Body of pancreas (tissue), 4 donors: Measurements from ENCODE around the gene SLC6A17. TPM values are rescaled to one million over a fixed set of nuclear protein-coding genes. Genes with fewer than 3 reads are reported as not detected.

Experiments
- ATAC-seq: fragments of 150-250 bp; one replicate; pipeline ENCODE4 v1.9.1; 2016
- DNase-seq, 4 donors: peaks; one replicate each; pipeline ENCODE4 v3.0.0-alpha.2; 2019
- H3K27ac ChIP-seq, 4 donors: fragments of 200-600 bp; sonication (generic); 1 replicate in 3 of 4; 2 replicates in 1 of 4; pipeline versions ENCODE4 v1.5.1 to v1.6.1; 2016 to 2019; ENCODE audit warnings: mild to moderate bottlenecking in 1 of 4, mixed read lengths in 1 of 4, moderate library complexity in 1 of 4
- H3K27me3 ChIP-seq, 2 donors: fragments of 200-600 bp; sonication (generic); one replicate each; pipeline ENCODE4 v1.6.0; 2016; ENCODE audit warnings: mild to moderate bottlenecking in 1 of 2
- H3K36me3 ChIP-seq, 2 donors: fragments of 200-600 bp; sonication (generic); replicated peaks in 1 of 2; 2 replicates each; pipeline ENCODE4 v1.5.1; 2016; ENCODE audit warnings: low read depth in 2 of 2; ENCODE audit not compliant: insufficient read depth in 1 of 2
- H3K4me1 ChIP-seq: fragments of 200-600 bp; sonication (generic); one replicate; pipeline ENCODE4 v1.6.0; 2016
- H3K4me3 ChIP-seq, 2 donors: fragments of 200-600 bp; sonication (generic); 1 replicate in 1 of 2; 2 replicates in 1 of 2; pipeline ENCODE4 v1.5.1; 2016 to 2019
- H3K9me3 ChIP-seq, 3 donors: fragments of 200-600 bp; sonication (generic); 1 replicate in 2 of 3; 2 replicates in 1 of 3; pipeline ENCODE4 v1.5.1; 2016
- POLR2A ChIP-seq, 3 donors: fragments of 450-650 bp; IDR thresholded peaks; one replicate each; pipeline ENCODE4 v1.6.1; 2016; ENCODE audit warnings: antibody characterized with exemption in 3 of 3, mild to moderate bottlenecking in 2 of 3
- WGBS, 2 donors: methylation state at CpG; one replicate each; pipeline ENCODE4 v1.1.5; 2017; 5-methylcytosine and 5-hydroxymethylcytosine counted together
- intact Hi-C: fragments of 100-400 bp; cut with DNase I; formaldehyde crosslinking; loops from one replicate; pipeline ENCODE4 v1.15.1; 2023
- total RNA-seq, 2 donors: library from RNA; depleted of rRNA; stranded (reverse); fragments of >200 nt; gene quantifications; one replicate each; pipeline ENCODE4 v1.1.0, GENCODE V29; 2016
- TF ChIP-seq, protein P1 (sequence below), 7 experiments: fragments of 450-650 bp in 4 of 7; fragments of 200-600 bp in 3 of 7; sonication (generic) in 3 of 7; IDR thresholded peaks; one replicate each; pipeline ENCODE4 v1.5.1; 2016 to 2019; ENCODE audit warnings: antibody characterized with exemption in 7 of 7

The SLC6A17 gene
- total RNA-seq, 2 donors from 2014 or later: 0.52 to 0.99 TPM

GRCh38 chr1:110165761-110166231 is 15.5 kb downstream of the SLC6A17 start:
- H3K36me3 ChIP-seq: no peaks in the 10 kb centered on the region
- H3K27me3 ChIP-seq: no peaks in the 10 kb centered on the region
- ATAC-seq (no peak), DNase-seq (no peak)
- intact Hi-C loops: no loop called here
- no peak overlapping the region for H3K27ac ChIP-seq
- WGBS, 2 donors: 45 to 53% methylated on average over 6 of the region's 6 CpGs
- no peak for TF ChIP-seq POLR2A (IDR thresholded peaks at IDR 0.05)
- TF ChIP-seq, protein P1, sequence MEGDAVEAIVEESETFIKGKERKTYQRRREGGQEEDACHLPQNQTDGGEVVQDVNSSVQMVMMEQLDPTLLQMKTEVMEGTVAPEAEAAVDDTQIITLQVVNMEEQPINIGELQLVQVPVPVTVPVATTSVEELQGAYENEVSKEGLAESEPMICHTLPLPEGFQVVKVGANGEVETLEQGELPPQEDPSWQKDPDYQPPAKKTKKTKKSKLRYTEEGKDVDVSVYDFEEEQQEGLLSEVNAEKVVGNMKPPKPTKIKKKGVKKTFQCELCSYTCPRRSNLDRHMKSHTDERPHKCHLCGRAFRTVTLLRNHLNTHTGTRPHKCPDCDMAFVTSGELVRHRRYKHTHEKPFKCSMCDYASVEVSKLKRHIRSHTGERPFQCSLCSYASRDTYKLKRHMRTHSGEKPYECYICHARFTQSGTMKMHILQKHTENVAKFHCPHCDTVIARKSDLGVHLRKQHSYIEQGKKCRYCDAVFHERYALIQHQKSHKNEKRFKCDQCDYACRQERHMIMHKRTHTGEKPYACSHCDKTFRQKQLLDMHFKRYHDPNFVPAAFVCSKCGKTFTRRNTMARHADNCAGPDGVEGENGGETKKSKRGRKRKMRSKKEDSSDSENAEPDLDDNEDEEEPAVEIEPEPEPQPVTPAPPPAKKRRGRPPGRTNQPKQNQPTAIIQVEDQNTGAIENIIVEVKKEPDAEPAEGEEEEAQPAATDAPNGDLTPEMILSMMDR (IDR thresholded peaks at IDR 0.05): no peak
- H3K4me1 ChIP-seq: no peaks in the 10 kb centered on the region
- H3K9me3 ChIP-seq: no peaks in the 10 kb centered on the region
- no peak overlapping the region for H3K4me3 ChIP-seq

DNA sequence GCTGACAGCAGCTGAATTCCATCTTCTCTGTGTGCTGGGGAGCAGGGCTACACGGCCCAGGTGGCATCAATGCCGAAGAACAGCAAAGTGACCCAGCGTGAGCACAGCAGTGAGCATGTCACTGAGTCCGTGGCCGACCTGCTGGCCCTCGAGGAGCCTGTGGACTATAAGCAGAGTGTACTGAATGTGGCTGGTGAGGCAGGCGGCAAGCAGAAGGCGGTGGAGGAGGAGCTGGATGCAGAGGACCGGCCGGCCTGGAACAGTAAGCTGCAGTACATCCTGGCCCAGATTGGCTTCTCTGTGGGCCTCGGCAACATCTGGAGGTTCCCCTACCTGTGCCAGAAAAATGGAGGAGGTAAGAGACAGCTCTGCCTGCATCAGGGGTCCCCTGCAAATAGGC is 16.6 kb downstream of the SLC6A17 start:
- Histone ChIP-seq H3K27me3 (no peaks in the 10 kb centered on the region), H3K4me3 (no peak overlapping the region), H3K4me1 (no peaks in the 10 kb centered on the region), H3K9me3 (no peaks in the 10 kb centered on the region), H3K36me3 (no peaks in the 10 kb centered on the region), H3K27ac (no peak overlapping the region)
- no peak for ATAC-seq
- WGBS, 2 donors: 71 to 86% methylated on average over 10 to 11 of the region's 11 CpGs
- intact Hi-C loops: no loop called here
- DNase-seq: no peak
- TF ChIP-seq, protein P1 (IDR thresholded peaks at IDR 0.05): no peak
- no peak for TF ChIP-seq POLR2A (IDR thresholded peaks at IDR 0.05)

- no peak for ATAC-seq
- H3K4me3 ChIP-seq: no peak overlapping the region
- WGBS, 2 donors: 69 to 78% methylated on average over 4 to 13 of the region's 13 CpGs
- H3K36me3 ChIP-seq: no peaks in the 10 kb centered on the region
- intact Hi-C loops: no loop called here
- no peak for DNase-seq
- no peaks in the 10 kb centered on the region for H3K9me3 ChIP-seq
- TF ChIP-seq, protein P1 (IDR thresholded peaks at IDR 0.05): no peak
- no peak for TF ChIP-seq POLR2A (IDR thresholded peaks at IDR 0.05)
- H3K27me3 ChIP-seq: no peaks in the 10 kb centered on the region
- H3K4me1 ChIP-seq: no peaks in the 10 kb centered on the region
- H3K27ac ChIP-seq: no peak overlapping the region
Measured at GRCh38 chr1:110170766-110171733, 20.8 kb downstream of the SLC6A17 start.

DNA sequence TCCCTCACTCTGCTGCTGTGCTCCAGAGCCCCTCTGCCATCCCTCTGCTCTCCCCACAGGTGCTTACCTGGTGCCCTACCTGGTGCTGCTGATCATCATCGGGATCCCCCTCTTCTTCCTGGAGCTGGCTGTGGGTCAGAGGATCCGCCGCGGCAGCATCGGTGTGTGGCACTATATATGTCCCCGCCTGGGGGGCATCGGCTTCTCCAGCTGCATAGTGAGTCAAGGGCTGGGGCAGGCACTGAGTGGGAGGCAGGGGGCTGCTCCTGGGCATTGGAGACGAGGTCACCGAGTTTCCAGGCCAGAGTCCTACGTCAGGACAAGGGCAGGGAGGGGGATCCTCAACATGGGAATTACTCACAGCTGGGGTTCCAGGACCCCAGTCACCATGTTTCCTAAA is 21.7 kb downstream of the SLC6A17 start:
- Histone ChIP-seq H3K9me3 (no peaks in the 10 kb centered on the region), H3K4me1 (no peaks in the 10 kb centered on the region), H3K27ac (no peak overlapping the region), H3K4me3 (no peak overlapping the region), H3K27me3 (no peaks in the 10 kb centered on the region), H3K36me3 (no peaks in the 10 kb centered on the region)
- no peak for TF ChIP-seq POLR2A (IDR thresholded peaks at IDR 0.05)
- TF ChIP-seq, protein P1 (IDR thresholded peaks at IDR 0.05): no peak
- 75 to 100% methylated on average over 1 to 9 of the region's 10 CpGs for WGBS, 2 donors
- DNase-seq: no peak
- no peak for ATAC-seq
- intact Hi-C loops: no loop called here
